Caco-2 (cell line): Measurements from ENCODE around the gene ATG13. TPM values are rescaled to one million over a fixed set of nuclear protein-coding genes. Genes with fewer than 3 reads are reported as not detected.

Experiments used
- BruUV-seq: library from RNA; stranded (reverse); fragments of 400-500 nt; replicated peaks from 2 replicates; lab custom pipeline; 2021; lab: Mats Ljungman, UMichigan
- CTCF ChIA-PET: fragments of 300-600 bp; sonication (Branson Sonifier 250); formaldehyde crosslinking; loops from one replicate; lab custom pipeline; 2022; ENCODE audit warnings: antibody characterized with exemption; lab: Charles Lee
- POLR2A ChIA-PET: fragments of 300-600 bp; sonication (Branson Sonifier 250); formaldehyde crosslinking; loops from one replicate; lab custom pipeline; 2022; ENCODE audit warnings: antibody characterized with exemption; lab: Charles Lee
- DNase-seq, 2 experiments: peaks; one replicate each; pipeline versions ENCODE4 v3.0.0 to v3.0.0-alpha.2; 2020 to 2022
- H3K27me3 ChIP-seq: replicated peaks from 2 replicates; pipeline ENCODE4 v1.6.0; 2011; ENCODE audit warnings: low read length; ENCODE audit not compliant: control insufficient read depth, insufficient read depth
- H3K36me3 ChIP-seq: 2 replicates; pipeline ENCODE4 v1.5.1; 2011; ENCODE audit warnings: low read length; ENCODE audit not compliant: control insufficient read depth, insufficient read depth
- H3K4me1 ChIP-seq: fragments of 250-450 bp; sonication (Bioruptor Pico); 2 replicates; pipeline ENCODE4 v1.5.1; 2020; ENCODE audit warnings: mild to moderate bottlenecking
- H3K4me3 ChIP-seq: 2 replicates; pipeline ENCODE4 v1.5.1; 2011; ENCODE audit warnings: low read depth, mild to moderate bottlenecking, control low read depth, low read length
- H3K9me3 ChIP-seq: fragments of 250-450 bp; sonication (Bioruptor Pico); 2 replicates; pipeline ENCODE4 v1.5.1; 2020; ENCODE audit warnings: mild to moderate bottlenecking, moderate library complexity
- H3K27ac Mint-ChIP-seq: one replicate; pipeline ENCODE4 v1.8.0; 2022; ENCODE audit warnings: mixed read lengths; ENCODE audit not compliant: unreplicated experiment
- H3K27me3 Mint-ChIP-seq: one replicate; pipeline ENCODE4 v1.8.0; 2022; ENCODE audit warnings: mixed read lengths; ENCODE audit not compliant: insufficient read depth, unreplicated experiment
- H3K36me3 Mint-ChIP-seq: one replicate; pipeline ENCODE4 v1.8.0; 2022; ENCODE audit warnings: mild to moderate bottlenecking, mixed read lengths; ENCODE audit not compliant: insufficient read depth, unreplicated experiment
- H3K4me1 Mint-ChIP-seq: one replicate; pipeline ENCODE4 v1.8.0; 2022; ENCODE audit warnings: low read depth, mixed read lengths; ENCODE audit not compliant: unreplicated experiment
- H3K4me3 Mint-ChIP-seq: one replicate; pipeline ENCODE4 v1.8.0; 2022; ENCODE audit warnings: mild to moderate bottlenecking, moderate library complexity, mixed read lengths; ENCODE audit not compliant: unreplicated experiment
- H3K9me3 Mint-ChIP-seq: one replicate; pipeline ENCODE4 v1.8.0; 2022; ENCODE audit warnings: mixed read lengths; ENCODE audit not compliant: unreplicated experiment
- intact Hi-C: fragments of 100-400 bp; cut with micrococcal nuclease; formaldehyde crosslinking; loops from one replicate; pipeline ENCODE4 v1.10.0; 2022; ENCODE audit not compliant: unreplicated experiment
- total RNA-seq: library from RNA; stranded (reverse); gene quantifications from 2 replicates; pipeline ENCODE4 v1.2.3, GENCODE V29; 2022
- TF ChIP-seq, protein P1 (sequence below), 2 experiments: fragments of 200-600 bp in 1 of 2; IDR thresholded peaks; 1 replicate in 1 of 2; 2 replicates in 1 of 2; pipeline versions ENCODE4 v1.5.1 to v1.8.0; 2011 to 2022; ENCODE audit warnings: antibody characterized with exemption in 1 of 2, control low read depth in 1 of 2, inconsistent platforms in 1 of 2, low read depth in 1 of 2, low read length in 1 of 2, mild to moderate bottlenecking in 1 of 2, moderate library complexity in 1 of 2; ENCODE audit not compliant: insufficient read depth in 1 of 2, severe bottlenecking in 1 of 2, unreplicated experiment in 1 of 2

The ATG13 gene
- total RNA-seq, 1 experiment from 2014 or later: 101 TPM

DNA sequence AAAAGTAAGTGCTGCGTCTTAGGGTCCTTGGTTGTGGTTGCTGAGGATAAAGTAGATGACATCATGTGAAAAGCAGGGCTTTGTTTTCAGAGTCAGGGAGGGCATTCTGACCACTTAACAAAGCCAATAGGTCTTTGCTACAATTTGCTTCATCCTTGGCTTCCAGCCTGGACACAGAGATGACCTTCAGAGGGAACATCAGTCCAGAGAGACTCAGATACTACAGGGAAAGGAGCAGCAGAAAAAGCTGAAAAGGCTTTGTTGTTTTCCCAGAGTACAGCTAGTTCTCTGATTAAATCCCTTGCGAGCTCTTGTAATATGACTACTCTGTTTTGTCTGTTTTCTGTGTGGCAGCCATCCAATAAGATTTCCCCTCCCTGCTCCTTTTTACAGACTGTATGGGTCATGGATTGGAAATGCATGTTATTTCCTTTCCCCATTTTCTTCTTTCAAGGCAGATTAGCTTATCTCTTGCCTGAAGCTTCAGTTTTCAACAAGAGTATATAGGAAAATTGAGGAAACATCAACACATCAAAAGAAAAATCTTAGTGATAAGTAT is 31.9 kb downstream of the ATG13 start:
- no peaks in the 10 kb centered on the region for H3K4me1 ChIP-seq
- ChIA-PET POLR2A (no interaction called here), CTCF (no interaction called here)
- H3K27me3 ChIP-seq: no peaks in the 10 kb centered on the region
- DNase-seq: no peak
- Mint-ChIP-seq H3K4me1 (no peaks in the 10 kb centered on the region), H3K4me3 (no peak overlapping the region), H3K27ac (no peak overlapping the region), H3K36me3 (peaks cover 43% of the 10 kb centered on the region), H3K27me3 (no peaks in the 10 kb centered on the region), H3K9me3 (no peaks in the 10 kb centered on the region)
- H3K4me3 ChIP-seq: no peak overlapping the region
- no TSS peak for BruUV-seq
- no peaks in the 10 kb centered on the region for H3K9me3 ChIP-seq
- intact Hi-C loops: no loop called here
- H3K36me3 ChIP-seq: peaks cover 3% of the 10 kb centered on the region; the same call in 1 of the 2 replicates
- TF ChIP-seq, protein P1, sequence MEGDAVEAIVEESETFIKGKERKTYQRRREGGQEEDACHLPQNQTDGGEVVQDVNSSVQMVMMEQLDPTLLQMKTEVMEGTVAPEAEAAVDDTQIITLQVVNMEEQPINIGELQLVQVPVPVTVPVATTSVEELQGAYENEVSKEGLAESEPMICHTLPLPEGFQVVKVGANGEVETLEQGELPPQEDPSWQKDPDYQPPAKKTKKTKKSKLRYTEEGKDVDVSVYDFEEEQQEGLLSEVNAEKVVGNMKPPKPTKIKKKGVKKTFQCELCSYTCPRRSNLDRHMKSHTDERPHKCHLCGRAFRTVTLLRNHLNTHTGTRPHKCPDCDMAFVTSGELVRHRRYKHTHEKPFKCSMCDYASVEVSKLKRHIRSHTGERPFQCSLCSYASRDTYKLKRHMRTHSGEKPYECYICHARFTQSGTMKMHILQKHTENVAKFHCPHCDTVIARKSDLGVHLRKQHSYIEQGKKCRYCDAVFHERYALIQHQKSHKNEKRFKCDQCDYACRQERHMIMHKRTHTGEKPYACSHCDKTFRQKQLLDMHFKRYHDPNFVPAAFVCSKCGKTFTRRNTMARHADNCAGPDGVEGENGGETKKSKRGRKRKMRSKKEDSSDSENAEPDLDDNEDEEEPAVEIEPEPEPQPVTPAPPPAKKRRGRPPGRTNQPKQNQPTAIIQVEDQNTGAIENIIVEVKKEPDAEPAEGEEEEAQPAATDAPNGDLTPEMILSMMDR (IDR thresholded peaks at IDR 0.05; ENCODE audit: insufficient read depth in 1 of 2, low read depth in 1 of 2, low read length in 1 of 2, severe bottlenecking in 1 of 2, unreplicated experiment in 1 of 2): no peak

DNA sequence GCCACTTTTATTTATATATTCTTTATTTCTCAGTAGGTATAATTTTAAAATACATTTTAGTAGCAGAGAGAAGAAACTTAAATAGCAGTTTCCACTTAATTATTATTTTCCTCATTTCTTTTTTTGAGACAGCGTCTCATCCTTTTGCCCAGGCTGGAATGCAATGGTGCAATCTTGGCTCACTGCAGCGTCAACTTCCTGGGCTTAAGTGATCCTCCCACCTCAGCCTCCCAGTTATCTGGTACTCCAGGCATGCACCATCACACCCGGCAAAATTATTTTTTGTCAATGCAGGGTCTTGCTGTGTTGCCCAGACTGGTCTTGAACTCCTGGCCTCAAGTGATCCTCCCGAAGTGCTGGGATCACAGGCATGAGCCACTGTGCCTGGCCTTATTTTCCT is 38.3 kb downstream of the ATG13 start:
- H3K36me3 Mint-ChIP-seq: peaks cover 60% of the 10 kb centered on the region
- no peak overlapping the region for H3K4me3 ChIP-seq
- DNase-seq: no peak
- H3K9me3 ChIP-seq: no peaks in the 10 kb centered on the region
- ChIA-PET CTCF (no interaction called here), POLR2A (no interaction called here)
- no peak overlapping the region for H3K4me3 Mint-ChIP-seq
- H3K36me3 ChIP-seq: peaks cover 3% of the 10 kb centered on the region
- TF ChIP-seq, protein P1 (IDR thresholded peaks at IDR 0.05; ENCODE audit: insufficient read depth in 1 of 2, low read depth in 1 of 2, low read length in 1 of 2, severe bottlenecking in 1 of 2, unreplicated experiment in 1 of 2): no peak
- H3K27me3 Mint-ChIP-seq: no peaks in the 10 kb centered on the region
- intact Hi-C loops: no loop called here
- no peaks in the 10 kb centered on the region for H3K4me1 Mint-ChIP-seq
- H3K27ac Mint-ChIP-seq: no peak overlapping the region
- H3K9me3 Mint-ChIP-seq: no peaks in the 10 kb centered on the region
- no TSS peak for BruUV-seq
- H3K4me1 ChIP-seq: no peaks in the 10 kb centered on the region
- no peaks in the 10 kb centered on the region for H3K27me3 ChIP-seq

DNA sequence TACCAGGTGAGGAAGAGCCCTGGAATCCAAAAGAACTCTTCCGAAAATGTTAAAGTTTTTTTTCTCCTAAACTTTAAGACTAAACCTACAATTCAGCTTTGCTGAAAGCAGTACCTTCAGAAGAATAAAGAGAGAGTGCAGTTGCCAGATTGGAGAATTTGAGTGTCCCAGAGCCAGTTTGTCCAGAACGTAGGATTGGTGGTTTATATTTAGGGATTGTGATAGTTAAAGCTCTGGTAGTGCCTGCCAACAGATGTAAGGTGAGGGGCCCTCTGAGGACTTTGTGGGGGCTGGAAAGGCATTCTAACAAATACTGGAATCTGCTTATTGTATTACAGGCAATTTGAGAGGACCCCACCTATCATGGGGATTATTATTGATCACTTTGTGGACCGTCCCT is 39.8 kb downstream of the ATG13 start:
- TF ChIP-seq, protein P1 (IDR thresholded peaks at IDR 0.05; ENCODE audit: insufficient read depth in 1 of 2, low read depth in 1 of 2, low read length in 1 of 2, severe bottlenecking in 1 of 2, unreplicated experiment in 1 of 2): no peak
- Histone ChIP-seq H3K4me1 (no peaks in the 10 kb centered on the region), H3K4me3 (no peak overlapping the region), H3K36me3 (peaks cover 3% of the 10 kb centered on the region), H3K9me3 (no peaks in the 10 kb centered on the region), H3K27me3 (no peaks in the 10 kb centered on the region)
- Mint-ChIP-seq H3K27ac (no peak overlapping the region), H3K9me3 (no peaks in the 10 kb centered on the region), H3K36me3 (peaks cover 67% of the 10 kb centered on the region), H3K27me3 (no peaks in the 10 kb centered on the region), H3K4me1 (no peaks in the 10 kb centered on the region), H3K4me3 (no peak overlapping the region)
- ChIA-PET POLR2A (no interaction called here), CTCF (no interaction called here)
- DNase-seq: no peak
- BruUV-seq: no TSS peak
- intact Hi-C loops: no loop called here
